ENCODE data around the gene RUVBL1.
A peak's percentile ranks its signal among the peaks of the same experiment; 100 is the strongest.

The RUVBL1 gene

DNA sequence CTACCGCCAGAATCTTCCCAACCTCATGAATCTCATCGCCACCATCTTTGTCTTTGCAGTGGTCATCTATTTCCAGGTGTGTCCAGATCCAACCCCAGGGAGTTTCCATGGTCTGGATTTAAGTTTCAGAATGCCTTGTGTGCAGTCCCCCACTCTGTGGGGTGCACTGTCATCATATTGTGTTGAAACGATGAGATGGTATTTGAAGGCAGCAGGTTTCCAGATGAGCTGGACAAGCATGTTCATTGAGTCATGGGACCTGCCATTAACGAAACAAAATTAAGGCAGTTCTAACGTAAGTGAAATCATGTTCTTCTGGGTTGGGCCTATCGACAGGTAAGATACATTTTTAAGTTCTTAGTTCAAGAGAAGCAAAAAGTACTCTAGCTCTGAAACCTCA is 58.6 kb downstream of the RUVBL1 start:
- no peak for DNase-seq

DNA sequence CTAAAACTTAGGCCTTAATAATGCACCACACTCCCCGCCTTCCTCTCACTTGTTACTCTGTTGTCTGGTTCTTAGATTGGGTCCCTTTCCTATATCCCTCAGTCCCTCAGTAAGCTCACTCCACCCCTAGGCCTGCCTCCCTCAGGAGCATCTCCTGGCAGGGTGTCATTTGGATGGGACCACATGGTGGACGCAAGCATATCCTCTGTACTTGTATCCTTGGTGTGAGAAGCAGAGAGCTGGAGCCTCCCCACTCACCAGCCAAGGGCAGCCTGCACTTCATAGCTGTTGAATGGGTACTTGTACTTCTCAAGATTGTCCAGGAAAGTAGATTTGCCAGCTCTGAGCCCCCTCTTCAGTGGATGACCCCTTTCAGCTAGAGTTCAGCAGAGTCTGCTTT is 59.7 kb downstream of the RUVBL1 start:
- DNase-seq, result no peak

DNA sequence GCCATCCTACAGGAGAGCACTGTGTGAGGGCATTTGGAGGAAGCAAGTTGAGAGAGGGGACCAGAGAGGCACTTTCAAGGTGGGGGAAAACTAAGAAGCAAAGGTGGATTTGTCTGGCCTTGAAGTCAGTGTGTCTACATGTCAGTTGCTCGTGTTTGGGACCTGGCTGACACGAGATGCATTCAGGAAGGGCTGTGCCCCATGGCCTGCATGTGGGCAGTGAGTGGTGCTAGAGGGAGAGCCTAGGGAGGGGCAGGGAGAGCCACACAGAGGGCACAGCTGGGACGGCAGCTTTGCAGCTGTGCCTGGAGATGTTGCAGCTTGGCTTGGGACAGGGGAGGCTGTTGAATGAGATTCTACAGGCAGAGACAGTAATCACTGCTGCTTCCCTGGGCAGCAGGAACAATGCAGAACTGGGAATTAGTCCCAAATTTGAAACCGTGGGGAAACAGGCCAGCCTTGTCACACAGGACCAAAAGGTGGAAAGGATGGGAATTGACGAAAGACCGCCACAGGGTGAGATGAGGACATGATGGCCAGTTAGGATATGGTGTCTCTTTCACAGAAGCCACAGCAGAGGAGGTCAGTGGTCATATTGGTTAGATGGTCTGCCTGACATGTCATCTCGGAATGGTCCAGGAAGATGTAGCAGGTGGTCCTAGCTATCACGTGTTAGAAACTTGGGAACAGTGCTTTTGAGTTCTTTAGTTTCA is 61.4 kb downstream of the RUVBL1 start:
- DNase-seq, result no peak

DNA sequence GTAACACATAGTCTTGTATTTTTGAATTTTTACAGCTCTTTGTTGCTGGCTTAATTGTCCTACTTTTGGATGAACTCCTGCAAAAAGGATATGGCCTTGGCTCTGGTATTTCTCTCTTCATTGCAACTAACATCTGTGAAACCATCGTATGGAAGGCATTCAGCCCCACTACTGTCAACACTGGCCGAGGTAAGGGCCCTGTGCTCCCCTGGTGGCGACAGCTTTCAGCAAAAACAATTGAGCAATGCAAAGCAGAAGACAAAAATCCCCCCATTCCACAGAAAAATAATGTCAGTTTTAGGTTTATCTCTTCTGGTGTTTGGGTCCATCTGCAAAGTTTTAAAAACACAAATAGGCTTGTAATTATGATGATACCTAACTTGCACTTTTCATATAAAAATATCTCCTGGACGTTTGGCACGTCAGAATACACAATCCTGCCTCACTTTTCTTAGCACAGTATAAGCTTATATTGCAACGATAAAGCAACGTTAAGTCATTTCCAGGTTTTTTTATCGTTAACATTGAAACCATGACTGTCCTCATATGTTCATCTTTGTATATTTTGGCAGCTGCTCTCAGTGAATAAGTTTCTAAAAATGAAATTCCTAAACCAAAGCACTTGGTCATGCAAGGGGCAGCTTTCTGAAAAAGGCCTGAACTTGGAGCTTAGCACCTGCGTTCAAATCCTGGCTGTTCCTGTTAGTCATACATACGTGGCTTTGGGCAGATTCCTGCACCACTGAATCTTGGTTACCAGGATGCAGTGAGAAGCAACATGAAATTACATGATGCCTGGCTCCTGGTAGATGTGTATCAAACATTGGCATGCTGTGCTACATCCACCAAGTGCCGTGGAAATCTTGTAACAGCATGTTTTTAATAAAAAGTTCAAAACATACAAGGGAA is 62.9 kb downstream of the RUVBL1 start:
- DNase-seq, result no peak

DNA sequence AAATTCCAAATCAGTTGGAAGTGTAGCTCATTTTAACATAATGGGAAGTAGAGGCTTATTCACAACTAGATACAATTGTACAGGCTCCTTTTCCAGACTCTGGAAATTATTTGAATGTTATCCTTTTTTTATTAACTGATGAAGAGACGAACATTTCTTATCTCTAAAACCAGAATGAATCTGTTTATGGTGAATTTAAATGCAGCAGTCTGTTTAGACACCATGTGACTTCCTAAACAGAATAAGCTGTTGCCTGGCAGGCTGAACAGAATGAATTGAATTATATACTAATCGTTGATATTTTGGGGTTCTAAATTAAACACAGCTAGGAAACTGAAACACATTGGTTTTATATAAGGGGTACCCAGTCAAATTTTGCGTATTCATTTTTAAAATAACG is 67.4 kb downstream of the RUVBL1 start:
- no peak for DNase-seq

DNA sequence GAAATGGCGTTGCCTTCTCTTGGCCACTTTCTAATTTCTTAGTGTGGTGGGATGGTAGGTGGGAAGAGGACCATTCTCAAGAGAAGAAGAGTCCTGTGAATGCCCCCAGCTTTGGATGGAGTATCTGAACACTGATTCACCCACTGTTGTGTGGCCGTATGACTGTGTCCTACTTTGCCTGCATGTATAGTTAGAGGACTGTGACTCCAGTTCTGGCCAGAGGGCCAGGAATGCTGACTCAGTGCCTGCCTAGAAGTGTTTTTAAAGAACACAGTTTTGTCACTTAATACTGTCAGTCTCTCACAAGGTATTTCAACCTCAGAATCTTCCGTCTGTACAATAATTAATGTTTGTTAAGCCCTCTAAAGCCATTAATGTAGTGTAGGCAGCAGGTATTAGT is 69.2 kb downstream of the RUVBL1 start:
- DNase-seq, result no peak

DNA sequence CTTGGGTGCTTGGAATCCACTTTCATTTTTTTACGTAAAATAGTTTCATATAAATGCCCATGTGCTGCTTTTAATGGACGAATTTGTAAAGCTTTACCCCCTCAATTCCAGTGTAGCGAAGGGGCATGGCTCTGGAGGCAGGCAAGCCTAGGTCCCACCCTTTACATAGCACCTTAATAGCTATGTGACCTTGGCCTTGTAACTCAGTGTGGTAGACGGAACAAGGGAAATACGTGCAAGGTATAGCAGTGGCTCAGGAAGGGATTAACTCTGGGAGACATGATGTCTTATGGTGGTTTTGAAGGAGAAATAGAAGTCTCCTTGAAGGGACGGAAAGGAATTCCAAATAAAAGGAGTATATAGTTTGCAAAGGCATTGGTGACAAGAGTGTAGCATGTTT is 70.0 kb downstream of the RUVBL1 start:
- no peak for DNase-seq

DNA sequence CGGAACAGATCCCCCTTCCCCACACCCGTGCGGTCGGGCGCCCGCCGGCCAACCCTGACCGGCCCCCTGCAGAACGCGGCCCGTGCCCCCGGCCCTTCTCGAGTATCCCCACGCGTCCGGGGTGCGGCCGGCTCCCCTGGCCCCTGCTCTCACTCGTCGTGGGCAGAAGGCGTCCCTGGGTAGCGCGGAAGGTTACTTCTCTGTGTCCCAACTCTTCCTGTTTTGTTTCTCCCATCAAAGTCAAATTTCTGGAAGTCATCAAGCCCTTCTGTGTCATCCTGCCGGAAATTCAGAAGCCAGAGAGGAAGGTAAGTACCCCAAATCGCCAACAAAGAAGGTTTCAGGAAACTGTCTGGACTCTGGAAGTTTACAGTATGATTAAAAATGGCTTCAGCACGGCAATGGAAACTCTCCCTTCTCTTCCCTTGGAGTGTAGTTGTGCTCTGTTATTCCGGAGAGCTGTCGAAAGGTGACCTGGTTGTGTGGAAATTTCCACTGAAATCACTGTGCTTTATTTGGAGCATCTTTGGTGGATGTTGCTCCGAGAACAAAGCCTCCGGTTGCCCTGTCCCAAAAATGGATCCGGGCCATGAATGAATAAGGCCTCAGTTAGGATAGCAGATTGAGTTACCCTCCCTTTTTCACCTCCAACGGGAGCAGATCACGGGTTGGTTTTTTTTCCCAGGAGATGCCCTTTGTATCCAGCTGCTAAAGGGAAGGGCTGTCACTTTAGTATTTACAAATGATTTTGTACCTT is 70.8 kb downstream of the RUVBL1 start:
- DNase-seq, result no peak

DNA sequence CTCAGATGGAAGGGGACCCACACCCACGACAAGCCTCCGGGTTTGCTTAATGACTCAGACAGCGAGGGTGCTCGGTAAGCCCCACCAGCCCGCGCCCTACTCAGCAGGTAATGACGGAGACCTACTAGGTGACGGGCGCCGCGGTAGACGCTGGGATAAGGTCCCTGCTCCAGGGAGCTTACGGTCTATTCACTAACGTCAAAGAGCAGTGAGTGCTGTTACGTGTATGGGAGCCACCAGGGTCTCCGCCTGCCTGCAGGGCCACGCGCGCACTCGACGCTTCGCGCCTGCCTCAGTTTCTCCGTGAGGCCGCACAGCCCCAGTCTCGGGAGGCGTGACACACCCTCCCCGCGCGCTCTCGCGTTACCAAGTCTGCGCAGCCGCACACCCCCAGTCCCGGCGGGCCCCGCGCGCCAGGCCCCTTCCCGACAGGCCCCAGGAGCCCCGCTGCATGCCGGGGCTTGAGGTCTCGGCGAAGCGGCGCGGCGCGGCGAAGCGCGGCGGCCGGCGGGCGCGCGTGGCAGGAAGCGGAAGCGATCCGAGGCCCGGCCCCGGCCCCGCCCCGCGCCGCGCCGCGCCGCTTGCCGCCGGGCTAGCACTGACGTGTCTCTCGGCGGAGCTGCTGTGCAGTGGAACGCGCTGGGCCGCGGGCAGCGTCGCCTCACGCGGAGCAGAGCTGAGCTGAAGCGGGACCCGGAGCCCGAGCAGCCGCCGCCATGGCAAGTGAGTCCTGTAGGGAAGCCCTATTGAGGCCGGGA is 71.6 kb downstream of the RUVBL1 start, which contains the start of gene SEC61A1:
Gene SEC61A1 (plus strand): TSS at position 601 of the 758 bp plus-strand sequence. CDS start 116 bp downstream, at position 717.
- DNase-seq, result peak; percentile 94

DNA sequence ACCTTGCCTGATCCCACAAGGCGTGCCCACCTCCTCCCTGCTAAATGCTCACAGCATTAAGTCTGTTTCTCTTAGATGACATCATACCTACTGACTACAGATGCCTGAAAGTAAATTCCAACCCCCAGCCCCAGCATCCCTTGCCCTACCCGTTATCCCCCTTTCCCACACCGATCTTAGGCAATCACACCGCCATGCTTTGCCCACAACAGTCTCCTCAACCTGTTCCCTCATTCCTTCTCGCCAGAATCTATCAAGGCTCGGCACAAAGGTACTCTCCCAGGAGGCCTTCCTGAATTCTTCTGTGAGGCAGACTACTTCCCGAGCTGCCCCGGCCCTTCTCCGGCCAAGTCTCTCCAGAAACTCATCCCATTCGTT is 72.2 kb downstream of the RUVBL1 start:
- DNase-seq, result no peak

DNA sequence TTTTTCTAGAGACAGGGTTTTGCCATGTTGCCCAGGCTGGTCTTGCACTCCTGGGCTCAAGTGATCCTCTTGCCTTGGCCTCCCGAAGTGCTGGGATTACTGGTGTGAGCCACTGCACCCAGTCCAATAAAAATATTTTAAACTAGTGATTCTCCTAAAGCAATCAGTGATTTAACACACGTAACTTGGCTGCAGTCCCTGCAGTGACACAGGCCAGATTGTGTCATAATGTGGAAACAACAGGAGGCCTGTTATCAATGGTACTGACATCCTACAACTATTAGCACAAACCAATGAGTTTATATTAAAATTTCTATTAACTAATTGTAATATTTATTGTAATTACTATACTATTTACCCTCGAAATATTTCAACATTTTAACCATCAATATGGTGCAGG is 73.0 kb downstream of the RUVBL1 start:
- DNase-seq, result no peak

DNA sequence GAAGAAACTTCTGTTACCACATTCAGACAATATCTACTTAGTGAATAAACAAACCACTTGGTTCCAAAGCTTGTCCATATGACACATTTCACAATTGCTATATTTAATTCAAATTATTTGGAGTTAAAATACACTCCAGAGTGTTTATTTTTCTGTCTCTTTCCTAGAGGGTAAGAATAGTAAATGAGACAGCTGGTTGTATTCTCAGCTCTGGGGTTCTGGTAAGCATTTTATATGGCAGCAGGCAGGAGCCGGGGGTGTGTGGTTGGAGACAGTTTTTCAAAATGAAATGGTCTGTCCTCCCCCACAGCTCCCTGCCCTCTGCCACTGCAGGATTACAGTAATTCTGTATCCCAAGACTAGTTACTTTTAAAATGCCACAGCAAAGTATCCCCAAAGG is 82.3 kb downstream of the RUVBL1 start:
- no peak for DNase-seq

DNA sequence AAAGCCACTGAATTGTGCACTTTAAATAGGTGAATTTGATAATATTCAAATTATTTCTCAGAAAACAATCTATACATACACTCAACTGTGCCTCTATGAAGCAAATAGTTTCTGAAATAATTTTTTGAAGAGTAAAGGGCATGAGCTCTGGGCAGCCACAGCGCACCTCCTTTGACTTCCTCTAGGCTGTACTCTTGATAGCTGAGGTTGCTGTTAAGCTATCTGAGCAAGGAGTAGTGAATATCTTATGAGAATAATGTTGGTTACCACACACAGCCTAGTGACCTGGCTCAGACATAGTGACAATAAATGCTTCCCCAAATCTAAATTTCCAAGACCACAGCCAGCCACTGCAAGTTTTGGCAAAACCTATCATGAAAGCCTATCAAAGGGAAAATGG is 83.0 kb downstream of the RUVBL1 start:
- DNase-seq, result no peak

DNA sequence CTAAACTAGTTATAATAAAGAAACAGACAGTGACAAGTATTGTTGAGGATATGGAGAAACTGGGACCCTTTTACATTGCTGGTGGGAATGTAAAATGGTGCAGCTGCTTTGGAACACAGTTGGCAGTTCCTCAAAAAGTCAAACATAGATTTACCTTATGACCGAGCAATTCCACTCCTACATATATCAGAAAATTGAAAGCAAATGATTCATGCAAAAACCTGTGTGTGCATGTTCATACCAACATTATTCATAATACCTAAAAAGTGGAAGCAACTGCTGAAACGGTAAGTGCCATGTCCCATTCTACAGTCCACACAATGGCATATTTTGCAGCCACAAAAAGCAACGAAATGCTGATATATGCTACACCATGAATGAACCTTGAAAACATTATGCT is 83.6 kb downstream of the RUVBL1 start:
- DNase-seq, result no peak

DNA sequence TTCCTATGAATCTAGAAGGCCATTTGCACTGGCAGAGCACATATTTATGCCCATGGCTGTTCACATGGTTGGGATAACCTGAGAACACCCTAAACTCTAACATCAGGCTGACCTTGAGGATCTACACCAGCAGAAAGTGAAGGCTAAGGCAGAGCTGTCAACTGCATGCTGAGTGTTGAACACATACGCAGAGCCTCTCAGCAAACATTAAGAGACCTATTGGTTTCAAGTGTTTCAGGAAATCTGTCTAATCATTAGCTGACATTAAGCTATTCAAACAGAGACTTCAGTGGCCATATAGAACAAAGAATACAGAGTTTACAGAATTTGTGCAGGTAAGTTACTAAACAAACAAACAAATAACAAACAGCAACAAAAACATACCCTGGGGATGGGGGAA is 87.5 kb downstream of the RUVBL1 start:
- no peak for DNase-seq

DNA sequence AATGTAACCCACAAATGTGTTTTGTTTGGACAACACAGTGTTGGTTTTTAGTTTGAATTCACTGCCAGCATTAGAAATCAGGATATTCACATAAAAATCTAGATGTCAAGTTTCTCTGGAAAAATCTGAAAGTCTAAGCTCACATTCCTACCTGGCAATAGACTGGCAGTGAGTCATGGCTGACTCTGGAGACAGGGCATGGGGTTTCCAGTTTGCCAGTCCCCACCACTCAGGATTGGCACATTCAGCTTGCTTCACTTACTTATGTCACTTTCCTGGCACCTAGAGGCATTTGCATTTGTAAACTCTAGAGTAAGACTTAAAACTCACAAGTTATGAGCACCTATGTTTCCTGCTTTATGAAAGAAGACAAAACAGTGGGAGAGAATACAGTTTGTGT is 90.5 kb downstream of the RUVBL1 start:
- no peak for DNase-seq

Measured in retina (tissue), 1 donor.